ENCODE data around the gene GFRA1.

GFRA1 gene

DNA sequence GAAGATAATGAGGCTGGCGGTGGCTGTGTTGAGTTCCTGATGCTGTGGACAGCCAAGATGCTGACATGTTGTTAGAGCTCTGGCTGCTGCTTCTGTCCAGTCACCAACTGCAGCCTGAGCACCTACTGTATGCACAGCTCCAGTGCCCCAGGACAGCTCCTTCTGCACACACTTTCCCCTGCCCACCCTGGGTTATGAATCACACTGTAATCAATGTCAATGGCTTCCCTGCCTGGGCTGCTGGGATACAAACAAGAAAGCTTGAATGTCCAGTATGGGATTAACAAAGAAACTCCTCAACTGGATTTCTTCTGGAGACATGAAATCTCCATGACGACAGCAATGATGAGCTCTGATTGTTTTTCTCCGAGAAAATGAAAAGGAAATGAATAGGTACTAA lies 172.0 kb downstream of the GFRA1 start:
- Histone ChIP-seq H4K20me1 (no peaks in the 10 kb centered on the region), H3K4me3 (no peak overlapping the region), H3K36me3 (no peaks in the 10 kb centered on the region), H3K4me2 (no peak overlapping the region), H3K9me3 (peaks cover 14% of the 10 kb centered on the region), H3K27ac (no peak overlapping the region), H3K27me3 (no peaks in the 10 kb centered on the region), H3K4me1 (no peaks in the 10 kb centered on the region), H3K9ac (no peak overlapping the region)
- TF ChIP-seq Cebpa-rat (IDR thresholded peaks at IDR 0.05) = no peak

- no peak for TF ChIP-seq Cebpa-rat (IDR thresholded peaks at IDR 0.05)
- no peak overlapping the region for H3K27ac ChIP-seq
- no peaks in the 10 kb centered on the region for H3K4me1 ChIP-seq
- H3K4me3 ChIP-seq = no peak overlapping the region
- H3K9ac ChIP-seq = no peak overlapping the region
- no peaks in the 10 kb centered on the region for H3K36me3 ChIP-seq
- H4K20me1 ChIP-seq = no peaks in the 10 kb centered on the region
- no peak overlapping the region for H3K4me2 ChIP-seq
- H3K9me3 ChIP-seq = peaks cover 14% of the 10 kb centered on the region
- no peaks in the 10 kb centered on the region for H3K27me3 ChIP-seq
Measured at GRCh38 chr10:116099023-116099420, 174.0 kb downstream of the GFRA1 start.

DNA sequence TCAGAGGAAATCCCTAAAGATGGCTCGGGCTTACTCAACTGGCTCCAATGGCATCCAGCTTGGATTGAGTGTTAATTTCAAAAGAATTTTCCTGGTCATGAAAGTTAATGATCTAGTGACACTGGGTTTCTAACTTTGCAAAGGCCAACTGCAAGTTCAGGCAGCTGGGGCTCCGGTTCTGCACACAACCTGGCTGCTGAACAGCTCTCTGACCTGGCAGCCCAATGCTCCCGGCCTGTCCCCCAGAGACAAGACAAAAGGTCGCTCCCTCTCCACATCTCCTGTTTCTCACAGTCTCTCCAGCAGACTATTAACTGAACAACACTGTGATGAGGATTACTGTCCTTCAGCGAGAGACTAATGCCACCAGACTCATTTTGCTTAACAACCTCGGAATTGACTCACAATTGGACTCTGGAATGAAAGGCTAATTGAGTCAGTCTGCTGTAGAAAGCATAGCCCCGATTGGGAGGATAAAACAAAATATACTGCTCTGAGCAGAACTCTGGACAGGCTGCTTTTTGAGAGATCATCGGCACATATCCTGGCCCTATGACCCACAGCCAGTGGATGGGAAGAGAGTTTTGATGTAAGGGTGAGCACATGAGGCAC lies 174.5 kb downstream of the GFRA1 start:
- H3K4me3 ChIP-seq = no peak overlapping the region
- no peak overlapping the region for H3K4me2 ChIP-seq
- H3K4me1 ChIP-seq = no peaks in the 10 kb centered on the region
- H4K20me1 ChIP-seq = no peaks in the 10 kb centered on the region
- no peak for TF ChIP-seq Cebpa-rat (IDR thresholded peaks at IDR 0.05)
- no peaks in the 10 kb centered on the region for H3K36me3 ChIP-seq
- no peak overlapping the region for H3K9ac ChIP-seq
- H3K27ac ChIP-seq = no peak overlapping the region
- no peaks in the 10 kb centered on the region for H3K27me3 ChIP-seq
- H3K9me3 ChIP-seq = peaks cover 14% of the 10 kb centered on the region

DNA sequence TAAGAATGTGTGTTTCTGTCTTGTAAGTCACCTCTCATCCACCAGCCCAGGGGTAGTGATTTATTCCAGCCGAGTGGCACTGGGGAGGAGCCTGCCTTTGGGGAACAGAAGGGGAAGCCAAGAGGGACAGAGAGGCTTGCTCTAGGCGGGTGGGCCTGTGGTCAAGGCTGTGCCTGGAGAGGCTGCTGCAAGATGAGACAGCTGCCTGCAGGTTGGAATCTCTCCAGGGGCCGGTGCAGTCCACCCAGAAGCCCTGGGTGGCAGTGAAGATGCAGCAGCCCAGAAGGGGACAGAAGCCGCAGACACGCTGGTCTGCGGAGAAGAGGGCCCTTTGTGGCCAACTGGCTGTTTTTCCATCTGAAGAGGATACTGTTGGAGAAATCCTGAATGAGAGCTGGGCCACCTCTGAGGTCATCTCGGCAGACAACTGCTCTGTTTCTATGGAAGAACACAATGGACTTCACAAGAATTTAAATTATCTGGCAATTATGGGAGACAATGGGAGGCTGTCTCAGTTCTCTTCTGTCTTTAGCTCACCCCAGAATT lies 175.7 kb downstream of the GFRA1 start:
- no peak for TF ChIP-seq Cebpa-rat (IDR thresholded peaks at IDR 0.05)
- Histone ChIP-seq H3K9ac (no peak overlapping the region), H3K4me2 (no peak overlapping the region), H3K4me3 (no peak overlapping the region), H3K27me3 (no peaks in the 10 kb centered on the region), H3K9me3 (peaks cover 5% of the 10 kb centered on the region), H3K27ac (no peak overlapping the region), H4K20me1 (no peaks in the 10 kb centered on the region), H3K4me1 (no peaks in the 10 kb centered on the region), H3K36me3 (no peaks in the 10 kb centered on the region)

GRCh38 chr10:116096526-116096925 lies 176.5 kb downstream of the GFRA1 start:
- Histone ChIP-seq H3K4me1 (no peaks in the 10 kb centered on the region), H3K9me3 (no peaks in the 10 kb centered on the region), H3K9ac (no peak overlapping the region), H3K4me3 (no peak overlapping the region), H3K27me3 (no peaks in the 10 kb centered on the region), H3K27ac (no peak overlapping the region), H4K20me1 (no peaks in the 10 kb centered on the region), H3K4me2 (no peak overlapping the region), H3K36me3 (no peaks in the 10 kb centered on the region)
- no peak for TF ChIP-seq Cebpa-rat (IDR thresholded peaks at IDR 0.05)

GRCh38 chr10:116094356-116094755 lies 178.7 kb downstream of the GFRA1 start:
- Histone ChIP-seq H3K4me3 (no peak overlapping the region), H3K9me3 (no peaks in the 10 kb centered on the region), H3K27ac (no peak overlapping the region), H3K27me3 (no peaks in the 10 kb centered on the region), H3K36me3 (no peaks in the 10 kb centered on the region), H3K4me2 (no peak overlapping the region), H3K4me1 (no peaks in the 10 kb centered on the region), H3K9ac (no peak overlapping the region), H4K20me1 (no peaks in the 10 kb centered on the region)
- no peak for TF ChIP-seq Cebpa-rat (IDR thresholded peaks at IDR 0.05)

GRCh38 chr10:116093031-116093430 lies 180.0 kb downstream of the GFRA1 start:
- no peaks in the 10 kb centered on the region for H4K20me1 ChIP-seq
- no peak overlapping the region for H3K27ac ChIP-seq
- no peak for TF ChIP-seq Cebpa-rat (IDR thresholded peaks at IDR 0.05)
- no peak overlapping the region for H3K4me2 ChIP-seq
- no peak overlapping the region for H3K4me3 ChIP-seq
- no peaks in the 10 kb centered on the region for H3K27me3 ChIP-seq
- no peaks in the 10 kb centered on the region for H3K4me1 ChIP-seq
- H3K9me3 ChIP-seq = no peaks in the 10 kb centered on the region
- no peaks in the 10 kb centered on the region for H3K36me3 ChIP-seq
- no peak overlapping the region for H3K9ac ChIP-seq

DNA sequence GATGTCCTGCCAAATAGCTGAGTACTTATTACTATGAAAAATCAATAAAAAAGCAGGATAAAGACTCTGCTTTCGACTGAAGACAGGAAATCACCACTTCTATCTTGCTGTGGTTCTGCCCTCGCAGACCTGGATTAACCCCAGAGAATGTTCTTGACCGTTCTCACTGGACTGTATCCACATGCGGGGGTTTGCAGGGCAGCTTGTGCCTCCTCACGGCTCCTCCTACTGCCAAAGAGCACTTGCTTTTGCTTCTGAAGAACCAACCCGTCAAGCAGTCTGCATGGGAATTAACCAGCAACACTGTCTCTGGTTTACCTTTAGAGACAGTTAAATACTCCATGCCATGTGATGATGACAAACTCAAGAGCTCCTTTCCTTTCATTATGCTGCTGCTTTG lies 184.0 kb downstream of the GFRA1 start:
- Histone ChIP-seq H3K27me3 (no peaks in the 10 kb centered on the region), H4K20me1 (no peaks in the 10 kb centered on the region), H3K36me3 (no peaks in the 10 kb centered on the region), H3K9me3 (no peaks in the 10 kb centered on the region), H3K27ac (no peak overlapping the region), H3K4me2 (no peak overlapping the region), H3K4me1 (peaks cover 11% of the 10 kb centered on the region), H3K9ac (no peak overlapping the region), H3K4me3 (no peak overlapping the region)
- TF ChIP-seq Cebpa-rat (IDR thresholded peaks at IDR 0.05) = no peak

DNA sequence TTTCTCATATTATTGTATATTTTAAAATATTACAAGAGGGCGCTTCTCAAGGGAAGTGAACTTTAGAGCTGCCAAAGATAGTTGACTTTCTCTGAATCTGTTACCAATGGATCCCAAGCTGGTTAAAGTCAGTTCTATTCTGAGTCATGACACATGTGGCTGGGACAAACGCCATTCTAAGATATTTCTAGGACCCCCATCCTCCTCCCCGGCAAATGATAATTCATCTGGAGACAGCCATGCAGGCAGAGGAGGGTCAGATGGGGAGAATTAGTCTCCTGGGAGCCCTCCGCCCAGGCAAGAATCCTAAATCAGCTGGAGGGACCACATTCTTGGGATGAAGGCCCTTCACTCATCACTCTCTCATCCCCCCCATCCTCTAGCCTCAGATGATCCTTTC lies 187.7 kb downstream of the GFRA1 start:
- Histone ChIP-seq H3K27ac (no peak overlapping the region), H3K4me2 (no peak overlapping the region), H3K4me3 (no peak overlapping the region), H3K27me3 (no peaks in the 10 kb centered on the region), H3K9ac (no peak overlapping the region), H3K36me3 (no peaks in the 10 kb centered on the region), H4K20me1 (no peaks in the 10 kb centered on the region), H3K4me1 (peaks cover 15% of the 10 kb centered on the region), H3K9me3 (no peaks in the 10 kb centered on the region)
- no peak for TF ChIP-seq Cebpa-rat (IDR thresholded peaks at IDR 0.05)

DNA sequence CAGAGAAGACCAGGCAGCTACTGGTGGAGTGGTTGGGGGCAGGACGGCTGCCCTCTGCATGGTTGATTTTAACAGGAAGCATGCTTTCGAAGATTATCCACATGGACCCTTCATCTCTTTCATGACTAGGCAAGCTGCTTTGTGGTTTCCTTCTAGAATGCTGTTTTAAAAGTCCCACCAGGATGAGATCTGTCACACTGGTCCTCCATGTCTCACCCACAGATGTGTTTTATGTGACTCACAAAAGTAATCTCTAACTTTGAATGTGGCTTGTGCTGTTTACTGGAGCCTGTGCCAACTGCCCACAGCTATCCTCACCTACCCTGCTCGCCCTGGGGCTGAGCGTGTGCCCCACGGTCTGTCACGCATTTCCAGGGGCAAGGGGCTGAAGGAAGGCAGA lies 188.8 kb downstream of the GFRA1 start:
- peak overlapping the region; percentile 35; the same call in 1 of the 2 replicates for H3K27ac ChIP-seq
- H3K4me1 ChIP-seq = peaks cover 15% of the 10 kb centered on the region
- no peaks in the 10 kb centered on the region for H4K20me1 ChIP-seq
- TF ChIP-seq Cebpa-rat (IDR thresholded peaks at IDR 0.05) = no peak
- peak overlapping the region; percentile 71 for H3K4me2 ChIP-seq
- H3K4me3 ChIP-seq = no peak overlapping the region
- H3K36me3 ChIP-seq = no peaks in the 10 kb centered on the region
- no peaks in the 10 kb centered on the region for H3K27me3 ChIP-seq
- H3K9me3 ChIP-seq = no peaks in the 10 kb centered on the region
- H3K9ac ChIP-seq = no peak overlapping the region
